Progenitor cell of endocrine pancreas (in vitro differentiated cells): ENCODE data around the gene HAS3. TPM values are rescaled to one million over a fixed set of nuclear protein-coding genes. Genes with fewer than 3 reads are reported as not detected.

Experiments
- DNase-seq: peaks from one replicate; pipeline ENCODE4 v3.0.0; 2021; ENCODE audit warnings: low spot score; ENCODE audit not compliant: unreplicated experiment
- H3K27ac Mint-ChIP-seq: 2 replicates; pipeline ENCODE4 v1.8.0; 2021; ENCODE audit warnings: mild to moderate bottlenecking, moderate library complexity, mixed read lengths
- H3K27me3 Mint-ChIP-seq: 2 replicates; pipeline ENCODE4 v1.8.0; 2021; ENCODE audit warnings: mixed read lengths
- H3K36me3 Mint-ChIP-seq: 2 replicates; pipeline ENCODE4 v1.8.0; 2022; ENCODE audit warnings: mixed read lengths; ENCODE audit not compliant: insufficient read depth
- H3K4me1 Mint-ChIP-seq: 2 replicates; pipeline ENCODE4 v1.8.0; 2021; ENCODE audit warnings: low read depth, mixed read lengths
- H3K4me3 Mint-ChIP-seq: 2 replicates; pipeline ENCODE4 v1.8.0; 2021; ENCODE audit warnings: low read depth, mild to moderate bottlenecking, moderate library complexity, mixed read lengths
- H3K9me3 Mint-ChIP-seq: 2 replicates; pipeline ENCODE4 v1.8.0; 2021; ENCODE audit warnings: low read depth, mixed read lengths
- total RNA-seq: library from RNA; stranded (reverse); gene quantifications from 2 replicates; pipeline ENCODE4 v1.2.1, GENCODE V29; 2021
- TF ChIP-seq, protein P1 (sequence below): fragments of 200-600 bp; sonication (generic); IDR thresholded peaks from one replicate; pipeline ENCODE4 v1.5.0; 2021; ENCODE audit warnings: antibody characterized with exemption, mild to moderate bottlenecking; ENCODE audit not compliant: unreplicated experiment

Gene HAS3
- total RNA-seq, 1 donor from 2014 or later, result 1.1 TPM

DNA sequence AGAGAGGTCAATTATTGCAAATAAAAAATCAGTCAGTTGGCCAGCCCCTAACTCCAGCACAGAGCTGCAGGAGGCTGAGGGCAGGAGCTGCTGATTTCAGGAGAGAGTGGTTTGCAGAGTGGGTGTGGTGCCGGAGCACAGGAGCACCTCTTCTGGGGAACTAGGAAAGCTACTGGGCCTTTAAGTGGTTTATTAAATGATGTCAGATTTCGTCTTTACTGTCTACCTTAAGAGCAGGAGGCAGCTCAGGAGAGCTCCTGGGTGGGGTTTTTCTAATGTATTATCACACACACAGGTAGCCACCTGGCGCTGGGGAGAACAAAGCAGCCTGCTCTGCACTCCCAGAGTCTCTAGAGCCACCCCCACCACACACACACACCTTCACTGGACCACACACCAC is 11.5 kb upstream of the HAS3 start:
- H3K4me1 Mint-ChIP-seq, result peaks cover 9% of the 10 kb centered on the region
- TF ChIP-seq, protein P1, sequence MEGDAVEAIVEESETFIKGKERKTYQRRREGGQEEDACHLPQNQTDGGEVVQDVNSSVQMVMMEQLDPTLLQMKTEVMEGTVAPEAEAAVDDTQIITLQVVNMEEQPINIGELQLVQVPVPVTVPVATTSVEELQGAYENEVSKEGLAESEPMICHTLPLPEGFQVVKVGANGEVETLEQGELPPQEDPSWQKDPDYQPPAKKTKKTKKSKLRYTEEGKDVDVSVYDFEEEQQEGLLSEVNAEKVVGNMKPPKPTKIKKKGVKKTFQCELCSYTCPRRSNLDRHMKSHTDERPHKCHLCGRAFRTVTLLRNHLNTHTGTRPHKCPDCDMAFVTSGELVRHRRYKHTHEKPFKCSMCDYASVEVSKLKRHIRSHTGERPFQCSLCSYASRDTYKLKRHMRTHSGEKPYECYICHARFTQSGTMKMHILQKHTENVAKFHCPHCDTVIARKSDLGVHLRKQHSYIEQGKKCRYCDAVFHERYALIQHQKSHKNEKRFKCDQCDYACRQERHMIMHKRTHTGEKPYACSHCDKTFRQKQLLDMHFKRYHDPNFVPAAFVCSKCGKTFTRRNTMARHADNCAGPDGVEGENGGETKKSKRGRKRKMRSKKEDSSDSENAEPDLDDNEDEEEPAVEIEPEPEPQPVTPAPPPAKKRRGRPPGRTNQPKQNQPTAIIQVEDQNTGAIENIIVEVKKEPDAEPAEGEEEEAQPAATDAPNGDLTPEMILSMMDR, result no peak
- H3K27me3 Mint-ChIP-seq, result no peaks in the 10 kb centered on the region
- no peak for DNase-seq
- no peaks in the 10 kb centered on the region for H3K9me3 Mint-ChIP-seq
- no peak overlapping the region for H3K4me3 Mint-ChIP-seq
- H3K36me3 Mint-ChIP-seq, result no peaks in the 10 kb centered on the region
- H3K27ac Mint-ChIP-seq, result no peak overlapping the region

DNA sequence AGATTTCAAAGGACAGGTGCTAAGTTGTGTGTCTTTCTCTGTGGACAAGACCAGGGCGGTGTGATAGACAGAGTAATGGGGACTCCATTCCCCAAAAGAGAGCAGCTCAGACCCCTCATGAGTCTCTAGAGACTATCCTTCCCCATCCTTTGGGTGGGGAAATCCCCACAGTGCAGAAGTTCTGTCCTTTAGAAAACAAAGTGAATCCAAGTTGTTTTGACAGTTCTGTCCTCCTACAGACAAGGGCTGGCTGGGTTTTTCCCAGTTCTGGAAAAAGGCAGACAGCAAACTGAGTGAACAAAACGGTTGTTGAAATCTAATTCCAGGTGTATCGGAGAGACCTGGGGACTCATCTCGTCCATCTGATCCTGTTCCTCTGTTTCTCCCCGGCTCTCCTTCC is 11.0 kb upstream of the HAS3 start:
- TF ChIP-seq, protein P1, result no peak
- H3K9me3 Mint-ChIP-seq, result no peaks in the 10 kb centered on the region
- H3K27ac Mint-ChIP-seq, result no peak overlapping the region
- H3K4me1 Mint-ChIP-seq, result peaks cover 3% of the 10 kb centered on the region
- no peak overlapping the region for H3K4me3 Mint-ChIP-seq
- H3K27me3 Mint-ChIP-seq, result no peaks in the 10 kb centered on the region
- DNase-seq, result no peak
- H3K36me3 Mint-ChIP-seq, result no peaks in the 10 kb centered on the region

DNA sequence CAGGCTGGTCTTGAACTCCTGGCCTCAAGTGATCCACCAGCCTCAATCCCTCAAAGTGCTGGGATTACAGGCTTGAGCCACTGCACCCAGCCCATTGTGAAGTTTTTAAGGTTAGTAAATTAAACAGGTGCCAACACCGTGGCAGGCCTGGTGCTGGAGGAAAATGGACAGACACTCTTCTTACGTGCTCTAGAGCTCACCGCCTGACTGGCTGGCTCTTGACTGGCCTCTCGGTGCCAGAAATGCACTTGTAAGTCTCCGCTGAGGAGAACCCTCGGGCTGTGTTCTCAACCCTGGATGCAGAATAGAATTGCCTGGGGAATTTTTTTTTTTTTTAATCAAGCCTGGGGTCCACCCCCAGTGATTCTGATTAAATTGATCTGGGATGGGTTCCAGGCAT is 10.3 kb upstream of the HAS3 start:
- Mint-ChIP-seq H3K4me3 (no peak overlapping the region), H3K4me1 (peaks cover 5% of the 10 kb centered on the region), H3K27ac (no peak overlapping the region), H3K27me3 (no peaks in the 10 kb centered on the region), H3K36me3 (no peaks in the 10 kb centered on the region), H3K9me3 (no peaks in the 10 kb centered on the region)
- DNase-seq, result no peak
- TF ChIP-seq, protein P1, result no peak

DNA sequence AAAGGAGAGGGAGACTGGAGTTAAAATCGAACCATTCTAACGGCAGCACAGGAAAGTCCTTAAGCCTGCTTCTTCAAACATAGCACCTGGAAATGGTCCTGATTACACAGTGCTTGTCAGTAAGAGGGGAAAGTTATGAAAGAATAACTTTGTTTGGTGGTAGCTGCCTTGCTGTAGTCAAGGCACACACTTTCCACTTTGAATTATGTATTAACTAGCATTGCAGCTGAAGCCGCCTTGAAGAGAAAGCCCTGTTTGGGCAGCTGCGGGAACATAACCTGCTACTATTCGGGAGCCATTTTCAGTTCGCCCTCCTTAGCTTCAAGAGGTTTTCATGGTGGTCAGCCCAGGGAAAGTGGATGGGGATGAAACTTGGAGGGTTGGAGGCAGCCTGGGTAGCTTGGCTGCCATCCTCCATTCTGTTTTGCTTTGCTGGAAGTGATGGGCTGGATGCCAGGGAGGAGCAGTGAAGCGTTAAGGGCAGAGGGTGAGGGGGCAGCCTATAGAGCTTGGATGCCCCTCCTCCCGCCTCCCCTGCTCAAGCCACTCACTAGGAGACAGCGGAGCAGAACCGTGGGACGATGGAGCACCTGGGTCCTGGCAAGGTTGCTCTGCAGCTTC is 5.3 kb upstream of the HAS3 start:
- Mint-ChIP-seq H3K36me3 (no peaks in the 10 kb centered on the region), H3K27ac (no peak overlapping the region), H3K27me3 (peaks cover 32% of the 10 kb centered on the region), H3K9me3 (no peaks in the 10 kb centered on the region), H3K4me3 (no peak overlapping the region), H3K4me1 (peaks cover 11% of the 10 kb centered on the region)
- TF ChIP-seq, protein P1, result no peak
- DNase-seq, result no peak

DNA sequence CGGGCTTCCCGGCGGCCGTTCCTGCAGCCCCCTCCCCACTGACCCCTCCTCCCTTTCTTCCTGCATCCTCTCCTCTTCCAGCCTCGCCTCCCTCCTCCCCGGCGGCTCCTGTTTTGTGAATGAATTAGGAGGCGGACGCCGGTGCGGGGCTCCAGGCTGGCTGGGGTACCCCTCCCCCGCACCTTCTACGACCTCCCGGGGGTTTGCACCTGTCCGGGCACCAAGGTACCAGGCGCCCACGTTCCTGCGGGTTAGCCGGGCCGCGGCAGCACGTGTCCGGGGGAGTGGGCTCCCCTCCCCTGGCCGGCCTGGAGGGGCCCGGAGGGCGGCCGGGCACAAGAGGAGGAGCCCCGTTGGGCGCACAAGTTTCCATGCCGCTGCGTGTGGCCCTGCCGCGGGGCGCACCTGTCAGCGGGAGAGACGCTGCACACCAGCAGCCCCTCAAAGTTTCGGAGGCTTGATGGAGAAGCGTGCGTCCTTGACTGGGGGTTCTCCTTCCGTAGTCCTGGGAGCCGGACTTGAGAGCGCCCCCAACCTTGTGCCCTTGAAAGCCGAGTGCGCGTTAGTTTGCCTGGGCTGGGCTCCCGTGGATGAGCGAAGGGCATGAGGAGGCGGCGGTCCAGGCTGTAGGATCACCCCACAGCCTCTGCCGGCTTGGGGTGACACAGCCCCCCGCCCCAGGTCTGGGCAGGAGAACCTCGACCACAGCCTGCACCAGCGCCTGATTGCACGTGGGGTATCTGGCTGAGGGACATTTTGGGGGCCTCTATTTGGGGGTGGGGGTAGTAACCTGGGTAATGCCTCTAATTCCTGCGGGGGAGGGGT is 1.2 kb downstream of the HAS3 start:
- Mint-ChIP-seq H3K27ac (no peak overlapping the region), H3K27me3 (peaks cover 56% of the 10 kb centered on the region), H3K9me3 (no peaks in the 10 kb centered on the region), H3K36me3 (peaks cover 4% of the 10 kb centered on the region), H3K4me3 (peak overlapping the region; percentile 67), H3K4me1 (peaks cover 8% of the 10 kb centered on the region)
- no peak for DNase-seq
- TF ChIP-seq, protein P1, result no peak
